ENCODE data around the gene SGTB.

GRCh38 chr5:65769539-65769938 is 47.6 kb upstream of the SGTB start:
- TF ChIP-seq CTCF (IDR thresholded peaks at IDR 0.05; ENCODE audit: poor library complexity, severe bottlenecking): no peak
- no peak for TF ChIP-seq REST (IDR thresholded peaks at IDR 0.05; ENCODE audit: borderline replicate concordance)
- no peak for TF ChIP-seq RAD21 (conservative IDR thresholded peaks at IDR 0.05)
- TF ChIP-seq TAF1 (IDR thresholded peaks at IDR 0.05; ENCODE audit: low read depth): no peak
- TF ChIP-seq POLR2AphosphoS5 (IDR thresholded peaks at IDR 0.05): no peak
- no peak for TF ChIP-seq EZH2 (IDR thresholded peaks at IDR 0.05; ENCODE audit: borderline replicate concordance, insufficient read depth, low read length, poor library complexity, severe bottlenecking)
- no peak for TF ChIP-seq SMC3 (conservative IDR thresholded peaks at IDR 0.05; ENCODE audit: poor library complexity)
- no peak for TF ChIP-seq EP300 (conservative IDR thresholded peaks at IDR 0.05; ENCODE audit: poor library complexity, severe bottlenecking)
- no peak for TF ChIP-seq MXI1 (conservative IDR thresholded peaks at IDR 0.05; ENCODE audit: poor library complexity, severe bottlenecking)
